ENCODE measurements around the gene ILKAP.

Gene ILKAP

GRCh38 chr2:238131761-238132462 lies 71.6 kb downstream of the ILKAP start:
- Histone ChIP-seq H3K4me3 (no peak overlapping the region), H3K27me3 (ENCODE audit: low read depth) (no peaks in the 10 kb centered on the region), H3K36me3 (replicated peaks) (no peaks in the 10 kb centered on the region), H3K9me3 (no peaks in the 10 kb centered on the region), H3K4me1 (no peaks in the 10 kb centered on the region)
- in situ Hi-C loops (cut with MboI; ENCODE audit: low sequenced_read_pairs), result no loop called here
- no peak for DNase-seq (ENCODE audit: low spot score in 2 of 2)

GRCh38 chr2:238130696-238131628 lies 72.5 kb downstream of the ILKAP start:
- no peaks in the 10 kb centered on the region for H3K9me3 ChIP-seq
- no peaks in the 10 kb centered on the region for H3K4me1 ChIP-seq
- H3K4me3 ChIP-seq, result no peak overlapping the region
- H3K36me3 ChIP-seq (replicated peaks), result no peaks in the 10 kb centered on the region
- no peaks in the 10 kb centered on the region for H3K27me3 ChIP-seq (ENCODE audit: low read depth)
- DNase-seq (ENCODE audit: low spot score in 2 of 2), result no peak
- in situ Hi-C loops (cut with MboI; ENCODE audit: low sequenced_read_pairs), result no loop called here

- no peak for DNase-seq (ENCODE audit: low spot score in 2 of 2)
- no peaks in the 10 kb centered on the region for H3K4me1 ChIP-seq
- in situ Hi-C loops (cut with MboI; ENCODE audit: low sequenced_read_pairs), result no loop called here
These were observed 73.3 kb downstream of the ILKAP start for GRCh38 chr2:238130111-238130695.

GRCh38 chr2:238129166-238130010 lies 74.1 kb downstream of the ILKAP start:
- no peak for DNase-seq (ENCODE audit: low spot score in 2 of 2)
- H3K4me3 ChIP-seq, result no peak overlapping the region
- H3K9me3 ChIP-seq, result no peaks in the 10 kb centered on the region
- H3K4me1 ChIP-seq, result no peaks in the 10 kb centered on the region
- no peaks in the 10 kb centered on the region for H3K36me3 ChIP-seq (replicated peaks)
- in situ Hi-C loops (cut with MboI; ENCODE audit: low sequenced_read_pairs), result no loop called here
- no peaks in the 10 kb centered on the region for H3K27me3 ChIP-seq (ENCODE audit: low read depth)

More at GRCh38 chr2:238130111-238130695, 73.3 kb downstream of the ILKAP start:
- no peaks in the 10 kb centered on the region for H3K9me3 ChIP-seq
- no peaks in the 10 kb centered on the region for H3K36me3 ChIP-seq (replicated peaks)
- no peaks in the 10 kb centered on the region for H3K27me3 ChIP-seq (ENCODE audit: low read depth)
- no peak overlapping the region for H3K4me3 ChIP-seq

GRCh38 chr2:238128534-238129001 lies 74.9 kb downstream of the ILKAP start:
- Histone ChIP-seq H3K4me3 (no peak overlapping the region), H3K4me1 (no peaks in the 10 kb centered on the region), H3K27me3 (ENCODE audit: low read depth) (no peaks in the 10 kb centered on the region), H3K9me3 (no peaks in the 10 kb centered on the region), H3K36me3 (replicated peaks) (no peaks in the 10 kb centered on the region)
- in situ Hi-C loops (cut with MboI; ENCODE audit: low sequenced_read_pairs), result no loop called here
- no peak for DNase-seq (ENCODE audit: low spot score in 2 of 2)

GRCh38 chr2:238128061-238128440 lies 75.4 kb downstream of the ILKAP start:
- Histone ChIP-seq H3K27me3 (ENCODE audit: low read depth) (no peaks in the 10 kb centered on the region), H3K4me1 (no peaks in the 10 kb centered on the region), H3K9me3 (no peaks in the 10 kb centered on the region), H3K4me3 (no peak overlapping the region), H3K36me3 (replicated peaks) (no peaks in the 10 kb centered on the region)
- in situ Hi-C loops (cut with MboI; ENCODE audit: low sequenced_read_pairs), result no loop called here
- DNase-seq (ENCODE audit: low spot score in 2 of 2), result no peak

GRCh38 chr2:238127165-238128060 lies 76.1 kb downstream of the ILKAP start:
- in situ Hi-C loops (cut with MboI; ENCODE audit: low sequenced_read_pairs), result no loop called here
- DNase-seq (ENCODE audit: low spot score in 2 of 2), result no peak

GRCh38 chr2:238126775-238127164 lies 76.7 kb downstream of the ILKAP start:
- Histone ChIP-seq H3K4me1 (no peaks in the 10 kb centered on the region), H3K4me3 (no peak overlapping the region), H3K27me3 (ENCODE audit: low read depth) (0 out of 2 replicates have a peak, but pooled peaks cover 3% of the 10 kb centered on the region), H3K9me3 (no peaks in the 10 kb centered on the region), H3K36me3 (replicated peaks) (no peaks in the 10 kb centered on the region)
- in situ Hi-C loops (cut with MboI; ENCODE audit: low sequenced_read_pairs), result no loop called here
- DNase-seq (ENCODE audit: low spot score in 2 of 2), result no peak

More at GRCh38 chr2:238127165-238128060, 76.1 kb downstream of the ILKAP start:
- H3K36me3 ChIP-seq (replicated peaks), result no peaks in the 10 kb centered on the region
- H3K27me3 ChIP-seq (ENCODE audit: low read depth), result 0 out of 2 replicates have a peak, but pooled peaks cover 3% of the 10 kb centered on the region
- no peak overlapping the region for H3K4me3 ChIP-seq
- H3K9me3 ChIP-seq, result no peaks in the 10 kb centered on the region
- no peaks in the 10 kb centered on the region for H3K4me1 ChIP-seq

- Histone ChIP-seq H3K4me3 (no peak overlapping the region), H3K9me3 (no peaks in the 10 kb centered on the region), H3K36me3 (replicated peaks) (no peaks in the 10 kb centered on the region), H3K4me1 (no peaks in the 10 kb centered on the region), H3K27me3 (ENCODE audit: low read depth) (0 out of 2 replicates have a peak, but pooled peaks cover 3% of the 10 kb centered on the region)
- in situ Hi-C loops (cut with MboI; ENCODE audit: low sequenced_read_pairs), result no loop called here
- no peak for DNase-seq (ENCODE audit: low spot score in 2 of 2)
These were observed 77.2 kb downstream of the ILKAP start for GRCh38 chr2:238126338-238126737.

GRCh38 chr2:238125127-238125885 lies 78.2 kb downstream of the ILKAP start:
- in situ Hi-C loops (cut with MboI; ENCODE audit: low sequenced_read_pairs), result no loop called here
- Histone ChIP-seq H3K4me1 (no peaks in the 10 kb centered on the region), H3K4me3 (no peak overlapping the region), H3K27me3 (ENCODE audit: low read depth) (0 out of 2 replicates have a peak, but pooled peaks cover 3% of the 10 kb centered on the region), H3K36me3 (replicated peaks) (no peaks in the 10 kb centered on the region), H3K9me3 (no peaks in the 10 kb centered on the region)
- no peak for DNase-seq (ENCODE audit: low spot score in 2 of 2)

- Histone ChIP-seq H3K36me3 (replicated peaks) (no peaks in the 10 kb centered on the region), H3K4me3 (no peak overlapping the region), H3K9me3 (no peaks in the 10 kb centered on the region), H3K4me1 (no peaks in the 10 kb centered on the region), H3K27me3 (ENCODE audit: low read depth) (0 out of 2 replicates have a peak, but pooled peaks cover 3% of the 10 kb centered on the region)
- no peak for DNase-seq (ENCODE audit: low spot score in 2 of 2)
- in situ Hi-C loops (cut with MboI; ENCODE audit: low sequenced_read_pairs), result no loop called here
These were observed 78.9 kb downstream of the ILKAP start for GRCh38 chr2:238124488-238125126.

All from HAP-1 (cell line).